Large intestine (tissue), 3 donors: ENCODE data around the gene CD4. TPM values are rescaled to one million over a fixed set of nuclear protein-coding genes. Genes with fewer than 3 reads are reported as not detected.

Experiments used
- DNase-seq, 2 donors: peaks; one replicate each; pipeline versions ENCODE4 v3.0.0 to v3.0.0-alpha.2; 2013
- H3K27ac ChIP-seq: one replicate; pipeline ENCODE4 v1.5.1; 2013; ENCODE audit warnings: low read length
- H3K27me3 ChIP-seq: 2 replicates; pipeline ENCODE4 v1.6.1; 2013; ENCODE audit warnings: low read length; ENCODE audit not compliant: control insufficient read depth, insufficient read depth
- H3K36me3 ChIP-seq: 2 replicates; pipeline ENCODE4 v1.6.1; 2013; ENCODE audit warnings: low read length; ENCODE audit not compliant: control insufficient read depth, insufficient read depth
- H3K4me1 ChIP-seq: one replicate; pipeline ENCODE4 v1.6.1; 2013; ENCODE audit warnings: low read length; ENCODE audit not compliant: control insufficient read depth, insufficient read depth
- H3K4me3 ChIP-seq: one replicate; pipeline ENCODE4 v1.5.1; 2013; ENCODE audit warnings: low read length
- H3K9me3 ChIP-seq: one replicate; pipeline ENCODE4 v1.6.1; 2013; ENCODE audit warnings: mild to moderate bottlenecking, low read depth, low read length, moderate library complexity; ENCODE audit not compliant: control insufficient read depth
- WGBS: methylation state at CpG from one replicate; pipeline ENCODE4 v1.1.5; 2013; ENCODE audit warnings: low lambda C conversion rate; ENCODE audit not compliant: insufficient coverage; 5-methylcytosine and 5-hydroxymethylcytosine counted together
- polyA plus RNA-seq: library from polyadenylated mRNA; unstranded; fragments of 120-200 nt; gene quantifications from one replicate; pipeline ENCODE4 v1.2.1, GENCODE V29; 2013

Gene CD4
- polyA plus RNA-seq, 1 donor: 17.4 TPM

- H3K36me3 ChIP-seq: no peaks in the 10 kb centered on the region
- no peak overlapping the region for H3K4me3 ChIP-seq
- WGBS: no CpG with 5 or more reads among the region's 12 CpGs
- no peak overlapping the region for H3K27ac ChIP-seq
- no peaks in the 10 kb centered on the region for H3K9me3 ChIP-seq
- peaks cover 25% of the 10 kb centered on the region for H3K27me3 ChIP-seq
- no peak for DNase-seq
- peaks cover 32% of the 10 kb centered on the region for H3K4me1 ChIP-seq
Measured at GRCh38 chr12:6823182-6824084, 34.1 kb downstream of the CD4 start.

DNA sequence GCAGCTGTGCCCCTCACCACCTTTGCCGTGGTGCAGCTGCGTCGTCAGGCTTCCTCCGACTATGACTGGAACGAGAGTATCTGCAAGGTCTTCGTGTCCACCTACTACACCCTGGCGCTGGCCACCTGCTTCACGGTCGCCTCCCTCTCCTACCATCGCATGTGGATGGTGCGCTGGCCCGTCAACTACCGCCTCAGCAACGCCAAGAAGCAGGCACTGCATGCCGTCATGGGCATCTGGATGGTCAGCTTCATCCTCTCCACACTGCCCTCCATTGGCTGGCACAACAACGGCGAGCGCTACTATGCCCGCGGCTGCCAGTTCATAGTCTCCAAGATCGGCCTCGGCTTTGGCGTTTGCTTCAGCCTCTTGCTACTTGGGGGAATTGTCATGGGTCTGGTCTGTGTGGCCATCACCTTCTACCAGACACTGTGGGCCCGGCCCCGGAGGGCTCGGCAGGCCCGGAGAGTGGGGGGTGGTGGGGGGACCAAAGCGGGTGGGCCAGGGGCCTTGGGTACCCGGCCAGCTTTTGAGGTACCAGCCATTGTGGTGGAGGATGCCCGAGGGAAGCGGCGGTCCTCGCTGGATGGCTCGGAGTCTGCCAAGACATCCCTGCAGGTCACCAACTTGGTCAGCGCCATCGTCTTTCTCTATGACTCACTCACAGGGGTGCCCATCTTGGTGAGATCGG lies 34.9 kb downstream of the CD4 start:
- H3K36me3 ChIP-seq: no peaks in the 10 kb centered on the region
- DNase-seq: no peak
- H3K27ac ChIP-seq: no peak overlapping the region
- no peaks in the 10 kb centered on the region for H3K9me3 ChIP-seq
- peaks cover 32% of the 10 kb centered on the region for H3K4me1 ChIP-seq
- H3K4me3 ChIP-seq: no peak overlapping the region
- peaks cover 25% of the 10 kb centered on the region for H3K27me3 ChIP-seq
- WGBS: no CpG with 5 or more reads among the region's 37 CpGs

DNA sequence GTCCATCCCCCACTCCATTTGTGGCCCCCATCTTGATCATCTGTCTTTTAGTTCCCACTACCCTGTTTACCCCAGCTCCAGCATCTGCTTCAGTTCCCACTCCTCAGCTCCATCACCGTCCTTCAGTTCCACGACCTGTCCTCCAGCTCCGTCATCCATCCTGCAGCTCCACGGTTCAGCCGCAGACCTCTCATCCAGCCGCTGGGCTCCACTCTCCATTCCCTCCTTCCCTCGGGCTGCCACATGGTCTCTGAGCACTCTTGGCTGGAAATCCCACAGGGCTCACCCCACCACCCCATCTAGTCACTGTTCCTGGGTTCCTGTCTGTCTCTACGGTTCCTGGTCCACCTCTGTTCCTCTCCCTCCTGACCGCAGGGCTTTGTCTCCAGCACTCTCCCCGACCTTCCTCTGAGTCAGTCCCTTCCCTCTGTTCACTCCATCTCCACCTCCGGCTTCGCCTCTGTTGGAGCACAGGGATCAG lies 35.6 kb downstream of the CD4 start:
- H3K9me3 ChIP-seq: no peaks in the 10 kb centered on the region
- no peaks in the 10 kb centered on the region for H3K36me3 ChIP-seq
- no peak overlapping the region for H3K27ac ChIP-seq
- no peak overlapping the region for H3K4me3 ChIP-seq
- H3K27me3 ChIP-seq: peaks cover 21% of the 10 kb centered on the region
- peaks cover 32% of the 10 kb centered on the region for H3K4me1 ChIP-seq
- WGBS: 39% methylated on average over 4 of the region's 12 CpGs
- no peak for DNase-seq

DNA sequence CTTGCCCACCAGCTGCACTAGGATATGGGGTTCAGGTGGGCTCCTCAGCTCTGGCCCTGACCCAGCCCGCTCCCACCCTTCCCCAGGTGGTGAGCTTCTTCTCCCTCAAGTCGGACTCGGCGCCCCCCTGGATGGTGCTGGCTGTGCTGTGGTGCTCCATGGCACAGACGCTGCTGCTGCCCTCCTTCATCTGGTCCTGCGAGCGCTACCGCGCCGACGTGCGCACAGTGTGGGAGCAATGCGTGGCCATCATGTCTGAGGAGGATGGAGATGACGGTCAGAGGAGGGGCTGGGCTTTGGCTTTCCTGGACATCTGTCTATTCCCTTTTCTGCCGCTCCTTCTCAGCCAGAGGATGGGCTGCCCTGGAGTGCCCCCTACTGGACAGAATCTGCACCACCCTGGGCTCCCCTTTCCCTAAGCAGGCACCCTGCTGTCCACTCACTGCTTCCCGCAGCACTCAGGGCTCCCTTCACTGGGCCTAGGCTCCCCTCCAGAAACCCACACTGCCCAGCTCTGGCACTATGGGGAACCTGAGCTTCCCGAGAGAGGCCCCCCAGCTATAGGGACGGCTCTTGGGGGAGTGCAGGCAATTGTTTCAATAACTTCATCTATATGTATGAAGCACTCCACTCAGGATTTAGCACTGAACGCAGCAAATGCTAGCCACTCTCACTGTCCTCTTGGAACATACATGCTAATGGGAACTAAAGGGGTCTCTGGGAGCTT lies 36.2 kb downstream of the CD4 start:
- peak; percentile 76 to 78 for DNase-seq
- Histone ChIP-seq H3K36me3 (no peaks in the 10 kb centered on the region), H3K9me3 (no peaks in the 10 kb centered on the region), H3K27ac (no peak overlapping the region), H3K4me3 (no peak overlapping the region), H3K27me3 (peaks cover 18% of the 10 kb centered on the region), H3K4me1 (peaks cover 36% of the 10 kb centered on the region)
- no CpG with 5 or more reads among the region's 19 CpGs for WGBS

DNA sequence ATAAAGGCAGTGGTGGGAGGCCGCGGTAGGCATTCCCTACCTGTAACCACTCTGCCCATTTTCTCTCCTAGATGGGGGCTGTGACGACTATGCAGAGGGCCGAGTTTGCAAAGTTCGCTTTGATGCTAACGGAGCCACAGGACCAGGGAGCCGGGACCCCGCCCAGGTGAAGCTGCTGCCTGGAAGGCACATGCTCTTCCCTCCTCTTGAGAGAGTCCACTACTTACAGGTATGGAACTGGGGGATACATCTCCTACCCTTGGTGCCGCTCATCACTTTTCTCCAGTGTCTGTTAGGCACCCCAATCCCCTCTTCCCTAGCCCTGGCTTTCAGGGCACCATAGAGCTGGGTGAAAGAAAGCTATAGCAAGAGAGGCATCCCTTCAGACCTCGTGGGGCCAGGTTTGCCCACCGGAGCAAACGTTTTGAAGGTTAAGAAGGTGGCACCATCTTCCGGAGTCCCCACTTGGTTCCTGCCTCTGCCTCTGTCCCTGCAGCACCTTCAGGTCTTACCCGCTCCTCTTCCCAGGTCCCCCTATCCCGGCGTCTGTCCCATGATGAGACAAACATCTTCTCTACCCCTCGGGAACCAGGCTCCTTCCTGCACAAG lies 36.9 kb downstream of the CD4 start:
- Histone ChIP-seq H3K27ac (no peak overlapping the region), H3K9me3 (no peaks in the 10 kb centered on the region), H3K36me3 (peaks cover 5% of the 10 kb centered on the region), H3K4me3 (no peak overlapping the region), H3K4me1 (peaks cover 30% of the 10 kb centered on the region), H3K27me3 (peaks cover 16% of the 10 kb centered on the region)
- 90% methylated on average over 2 of the region's 17 CpGs for WGBS
- DNase-seq: no peak

- no peak overlapping the region for H3K27ac ChIP-seq
- DNase-seq: no peak
- peaks cover 27% of the 10 kb centered on the region for H3K4me1 ChIP-seq
- H3K36me3 ChIP-seq: peaks cover 12% of the 10 kb centered on the region
- H3K4me3 ChIP-seq: no peak overlapping the region
- peaks cover 13% of the 10 kb centered on the region for H3K27me3 ChIP-seq
- 80% methylated on average over 2 of the region's 22 CpGs for WGBS
- no peaks in the 10 kb centered on the region for H3K9me3 ChIP-seq
Measured at GRCh38 chr12:6826734-6827436, 37.6 kb downstream of the CD4 start.

DNA sequence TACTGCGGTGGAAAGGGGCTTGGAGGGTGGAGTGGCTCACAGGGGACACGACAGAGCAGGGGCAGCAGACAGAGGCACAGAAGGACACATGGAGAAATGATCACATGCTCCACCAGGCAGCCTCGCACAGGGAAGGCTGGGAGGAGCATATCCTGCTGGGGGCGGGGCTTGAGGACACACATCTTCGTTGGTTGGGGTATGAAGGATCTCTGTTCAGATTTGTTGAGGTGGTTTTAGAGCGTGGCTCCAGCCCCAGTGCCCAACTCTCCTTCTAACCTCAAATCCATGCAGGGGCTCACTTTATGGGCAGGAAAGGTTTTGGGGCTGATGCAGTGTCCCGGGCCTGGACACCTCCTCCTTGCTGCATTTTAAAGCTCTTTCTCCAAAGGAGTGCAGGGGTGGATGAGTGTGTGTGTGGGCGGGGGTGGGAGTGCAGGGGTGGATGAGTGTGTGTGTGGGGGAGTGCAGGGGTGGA lies 38.1 kb downstream of the CD4 start:
- Histone ChIP-seq H3K36me3 (peaks cover 16% of the 10 kb centered on the region), H3K4me3 (no peak overlapping the region), H3K4me1 (peaks cover 21% of the 10 kb centered on the region), H3K9me3 (no peaks in the 10 kb centered on the region), H3K27ac (no peak overlapping the region), H3K27me3 (peaks cover 7% of the 10 kb centered on the region)
- DNase-seq: peak; percentile 73 to 84
- no CpG with 5 or more reads among the region's 8 CpGs for WGBS

GRCh38 chr12:6827982-6828780 lies 38.9 kb downstream of the CD4 start, which contains the start of gene P3H3:
TSS of gene P3H3 (plus strand) at chr12:6828407. CDS start at chr12:6828441, 34 bp downstream.
- peak in 1 of 2 donors; percentile 62 for DNase-seq
- peaks cover 16% of the 10 kb centered on the region for H3K36me3 ChIP-seq
- WGBS: 0% methylated on average over 1 of the region's 60 CpGs
- peak within 1 kb of the TSS; percentile 97 for H3K4me3 ChIP-seq
- H3K27me3 ChIP-seq: peaks cover 2% of the 10 kb centered on the region
- peak within 1 kb of the TSS; percentile 87 for H3K27ac ChIP-seq
- peaks cover 21% of the 10 kb centered on the region for H3K4me1 ChIP-seq
- no peaks in the 10 kb centered on the region for H3K9me3 ChIP-seq
